DND-41 (cell line): ENCODE data around the gene SELENOH.

ENCODE experiments used
- ATAC-seq: fragments of 200-7000 bp; cut with Tn5 transposase; 3 replicates; pipeline ENCODE4 v1.9.1; 2021; ENCODE audit warnings: low read depth; ENCODE audit not compliant: insufficient read depth
- DNase-seq: peaks from one replicate; pipeline ENCODE4 v3.0.0-alpha.2; 2020
- H2AFZ ChIP-seq: 2 replicates; pipeline ENCODE4 v1.6.0; 2012; ENCODE audit warnings: low read depth, low read length
- H3K27ac ChIP-seq: 2 replicates; pipeline ENCODE4 v1.5.1; 2012; ENCODE audit warnings: low read length, inconsistent platforms
- H3K27me3 ChIP-seq: fragments of 200-600 bp; sonication (generic); 2 replicates; pipeline ENCODE4 v1.6.0; 2012; ENCODE audit warnings: low read length, mild to moderate bottlenecking, inconsistent platforms; ENCODE audit not compliant: insufficient read depth, poor library complexity
- H3K36me3 ChIP-seq: 2 replicates; pipeline ENCODE4 v1.5.1; 2012; ENCODE audit warnings: low read length, inconsistent platforms; ENCODE audit not compliant: insufficient read depth
- H3K4me1 ChIP-seq: 2 replicates; pipeline ENCODE4 v1.5.1; 2012; ENCODE audit warnings: mild to moderate bottlenecking, low read length; ENCODE audit not compliant: insufficient read depth
- H3K4me2 ChIP-seq: 2 replicates; pipeline ENCODE4 v1.6.0; 2012; ENCODE audit warnings: mild to moderate bottlenecking, moderate library complexity, low read length, inconsistent platforms; ENCODE audit not compliant: insufficient read depth
- H3K4me3 ChIP-seq, 2 experiments: fragments of 200-600 bp in 1 of 2; shearing (Covaris generic) in 1 of 2; 2 replicates each; pipeline ENCODE4 v1.5.1; 2012 to 2016; ENCODE audit warnings: inconsistent platforms in 2 of 2, low read length in 2 of 2, mild to moderate bottlenecking in 2 of 2, low read depth in 1 of 2, moderate library complexity in 1 of 2
- H3K79me2 ChIP-seq: 2 replicates; pipeline ENCODE4 v1.6.0; 2012; ENCODE audit warnings: low read length, inconsistent platforms; ENCODE audit not compliant: insufficient read depth
- H3K9ac ChIP-seq: 2 replicates; pipeline ENCODE4 v1.6.0; 2012; ENCODE audit warnings: low read depth, mild to moderate bottlenecking, inconsistent platforms, low read length, moderate library complexity
- H3K9me3 ChIP-seq: 2 replicates; pipeline ENCODE4 v1.5.1; 2012; ENCODE audit warnings: low read length, moderate library complexity, mild to moderate bottlenecking, inconsistent platforms; ENCODE audit not compliant: insufficient read depth, severe bottlenecking
- H4K20me1 ChIP-seq: 2 replicates; pipeline ENCODE4 v1.6.0; 2012; ENCODE audit warnings: low read length; ENCODE audit not compliant: insufficient read depth
- EZH2 ChIP-seq: IDR thresholded peaks from 3 replicates; pipeline ENCODE4 v1.6.1; 2012; ENCODE audit warnings: borderline replicate concordance, low read depth, mild to moderate bottlenecking, moderate library complexity, low read length, inconsistent platforms; ENCODE audit not compliant: severe bottlenecking
- TF ChIP-seq, protein P1 (sequence below): IDR thresholded peaks from 2 replicates; pipeline ENCODE4 v1.5.1; 2012; ENCODE audit warnings: borderline replicate concordance, low read length, moderate library complexity, mild to moderate bottlenecking; ENCODE audit not compliant: poor library complexity, severe bottlenecking; ENCODE audit errors: extremely low read depth

Gene SELENOH

DNA sequence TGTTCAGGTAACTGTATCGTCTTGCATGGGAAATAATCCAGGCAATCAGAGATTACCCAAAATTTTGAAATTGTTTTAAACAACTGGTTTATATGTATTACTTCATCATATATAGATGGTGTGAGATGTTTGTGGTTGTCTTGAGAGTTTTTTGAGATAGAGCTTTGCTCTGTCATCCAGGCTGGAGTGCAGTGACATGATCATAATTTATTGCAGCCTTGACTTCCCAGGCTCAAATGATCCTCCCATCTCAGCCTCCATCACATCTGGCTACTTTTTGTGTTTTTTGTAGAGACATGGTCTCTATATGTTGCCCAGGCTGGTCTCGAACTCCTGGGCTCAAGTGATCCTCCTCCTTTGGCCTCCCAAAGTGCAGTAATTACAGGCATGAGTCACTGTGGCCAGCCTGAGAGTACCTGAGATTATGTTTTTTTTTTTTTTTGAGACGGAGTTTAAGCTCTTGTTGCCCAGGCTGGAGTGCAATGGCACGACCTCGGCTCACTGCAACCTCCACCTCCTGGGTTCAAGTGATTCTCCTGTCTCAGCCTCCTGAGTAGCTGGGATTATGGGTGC is 31.8 kb downstream of the SELENOH start:
- Histone ChIP-seq H3K9ac (no peak overlapping the region), H3K4me1 (peaks cover 18% of the 10 kb centered on the region), H3K27ac (no peak overlapping the region), H3K9me3 (no peaks in the 10 kb centered on the region), H4K20me1 (no peaks in the 10 kb centered on the region), H3K4me3 (no peak overlapping the region), H3K27me3 (no peaks in the 10 kb centered on the region), H3K79me2 (peaks cover 38% of the 10 kb centered on the region; the same call in 1 of the 2 replicates), H3K4me2 (no peak overlapping the region), H2AFZ (no peak overlapping the region), H3K36me3 (no peaks in the 10 kb centered on the region)
- no peak for TF ChIP-seq EZH2
- TF ChIP-seq, protein P1, sequence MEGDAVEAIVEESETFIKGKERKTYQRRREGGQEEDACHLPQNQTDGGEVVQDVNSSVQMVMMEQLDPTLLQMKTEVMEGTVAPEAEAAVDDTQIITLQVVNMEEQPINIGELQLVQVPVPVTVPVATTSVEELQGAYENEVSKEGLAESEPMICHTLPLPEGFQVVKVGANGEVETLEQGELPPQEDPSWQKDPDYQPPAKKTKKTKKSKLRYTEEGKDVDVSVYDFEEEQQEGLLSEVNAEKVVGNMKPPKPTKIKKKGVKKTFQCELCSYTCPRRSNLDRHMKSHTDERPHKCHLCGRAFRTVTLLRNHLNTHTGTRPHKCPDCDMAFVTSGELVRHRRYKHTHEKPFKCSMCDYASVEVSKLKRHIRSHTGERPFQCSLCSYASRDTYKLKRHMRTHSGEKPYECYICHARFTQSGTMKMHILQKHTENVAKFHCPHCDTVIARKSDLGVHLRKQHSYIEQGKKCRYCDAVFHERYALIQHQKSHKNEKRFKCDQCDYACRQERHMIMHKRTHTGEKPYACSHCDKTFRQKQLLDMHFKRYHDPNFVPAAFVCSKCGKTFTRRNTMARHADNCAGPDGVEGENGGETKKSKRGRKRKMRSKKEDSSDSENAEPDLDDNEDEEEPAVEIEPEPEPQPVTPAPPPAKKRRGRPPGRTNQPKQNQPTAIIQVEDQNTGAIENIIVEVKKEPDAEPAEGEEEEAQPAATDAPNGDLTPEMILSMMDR: no peak
- no peak for ATAC-seq
- DNase-seq: no peak

DNA sequence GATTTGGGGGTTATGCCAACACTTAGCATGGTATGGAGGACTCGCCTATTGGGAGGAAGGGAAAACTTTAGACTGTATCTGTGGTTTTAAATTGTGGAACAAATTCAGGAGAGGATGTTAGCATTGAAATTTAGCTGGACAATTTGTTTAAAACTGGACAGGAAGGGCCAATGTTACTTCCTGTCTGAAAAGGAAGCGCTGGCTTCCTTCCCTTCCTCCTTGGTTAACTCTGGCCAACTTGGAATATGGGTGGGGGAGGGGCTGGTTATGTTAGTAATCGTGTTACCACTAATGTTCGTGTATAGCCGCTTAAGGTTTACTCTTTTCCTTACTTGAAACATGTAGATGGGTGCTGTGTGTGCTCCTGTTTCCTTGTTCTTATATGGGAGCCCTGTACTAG is 34.2 kb downstream of the SELENOH start:
- H3K4me2 ChIP-seq: no peak overlapping the region
- no peaks in the 10 kb centered on the region for H3K36me3 ChIP-seq
- H3K4me1 ChIP-seq: peaks cover 34% of the 10 kb centered on the region
- H3K79me2 ChIP-seq: peaks cover 35% of the 10 kb centered on the region; the same call in 1 of the 2 replicates
- ATAC-seq (no peak), DNase-seq (no peak)
- H3K27me3 ChIP-seq: no peaks in the 10 kb centered on the region
- no peak overlapping the region for H3K27ac ChIP-seq
- no peak overlapping the region for H3K9ac ChIP-seq
- no peak overlapping the region for H3K4me3 ChIP-seq
- TF ChIP-seq, protein P1: no peak
- TF ChIP-seq EZH2: no peak
- H4K20me1 ChIP-seq: no peaks in the 10 kb centered on the region
- H2AFZ ChIP-seq: no peak overlapping the region
- H3K9me3 ChIP-seq: no peaks in the 10 kb centered on the region

DNA sequence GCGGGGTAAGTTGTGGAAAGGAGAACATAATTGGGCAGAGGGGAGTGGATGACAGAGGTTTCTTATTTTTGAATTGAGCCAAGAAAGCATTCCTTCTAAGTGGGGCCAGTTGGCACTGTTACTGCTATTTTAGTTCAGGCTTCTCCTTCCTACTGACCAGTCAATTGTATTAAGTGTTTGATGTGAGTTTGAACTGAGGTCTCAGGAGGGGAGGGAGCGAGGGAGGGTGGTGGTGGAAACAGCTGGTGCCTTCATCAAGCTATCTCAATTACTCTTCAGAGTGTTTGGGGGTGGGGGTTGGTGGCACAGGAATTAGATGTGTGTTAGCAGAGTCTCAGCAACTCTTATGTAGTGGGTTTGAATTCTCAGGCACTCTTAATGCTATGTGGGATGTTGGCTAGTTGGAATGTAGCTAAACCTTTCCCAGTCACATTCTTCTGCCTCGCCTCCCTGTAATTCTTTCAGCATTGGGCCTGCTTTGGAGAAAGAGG is 34.8 kb downstream of the SELENOH start:
- no peak overlapping the region for H3K27ac ChIP-seq
- H3K4me2 ChIP-seq: no peak overlapping the region
- no peaks in the 10 kb centered on the region for H3K9me3 ChIP-seq
- no peak overlapping the region for H2AFZ ChIP-seq
- no peak overlapping the region for H3K4me3 ChIP-seq
- H3K4me1 ChIP-seq: peaks cover 34% of the 10 kb centered on the region
- DNase-seq (no peak), ATAC-seq (no peak)
- H3K9ac ChIP-seq: no peak overlapping the region
- TF ChIP-seq, protein P1: no peak
- TF ChIP-seq EZH2: no peak
- H3K36me3 ChIP-seq: no peaks in the 10 kb centered on the region
- H4K20me1 ChIP-seq: no peaks in the 10 kb centered on the region
- H3K27me3 ChIP-seq: no peaks in the 10 kb centered on the region
- peaks cover 36% of the 10 kb centered on the region; the same call in 1 of the 2 replicates for H3K79me2 ChIP-seq

DNA sequence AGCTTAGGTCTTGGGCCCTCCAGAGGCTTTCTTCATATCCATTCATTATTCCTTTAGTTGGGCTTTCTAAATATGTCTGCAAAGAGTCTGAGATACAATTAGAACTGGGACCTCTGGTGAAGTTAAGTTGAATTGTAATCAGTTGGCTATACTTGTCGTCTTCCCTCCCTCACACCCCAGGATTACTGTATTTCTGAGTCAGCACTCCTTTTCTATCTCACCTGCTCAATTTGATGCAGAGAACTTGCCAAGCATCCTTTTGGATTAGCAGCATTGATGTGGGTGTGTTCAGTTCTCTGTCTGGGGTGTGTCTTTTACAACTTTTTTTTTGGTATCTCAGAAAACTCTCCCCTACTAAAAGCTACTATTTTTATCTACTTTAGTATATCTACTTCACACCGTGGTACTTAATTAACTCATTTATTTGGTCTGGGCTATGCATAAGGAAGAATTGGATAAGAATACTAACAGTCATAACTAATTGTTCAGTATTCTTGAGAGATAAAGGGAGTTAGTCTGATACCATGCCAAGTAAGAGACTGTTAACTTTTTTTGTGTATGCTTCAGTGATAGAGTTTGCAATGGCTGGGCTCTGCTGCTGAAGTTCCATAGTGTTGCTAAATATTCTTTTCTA is 35.4 kb downstream of the SELENOH start:
- no peak overlapping the region for H3K4me3 ChIP-seq
- no peaks in the 10 kb centered on the region for H3K27me3 ChIP-seq
- DNase-seq (no peak), ATAC-seq (no peak)
- no peaks in the 10 kb centered on the region for H3K9me3 ChIP-seq
- no peak overlapping the region for H3K27ac ChIP-seq
- no peak overlapping the region for H3K4me2 ChIP-seq
- no peak overlapping the region for H3K9ac ChIP-seq
- H4K20me1 ChIP-seq: no peaks in the 10 kb centered on the region
- H2AFZ ChIP-seq: no peak overlapping the region
- TF ChIP-seq, protein P1: no peak
- TF ChIP-seq EZH2: no peak
- no peaks in the 10 kb centered on the region for H3K36me3 ChIP-seq
- H3K4me1 ChIP-seq: peaks cover 34% of the 10 kb centered on the region
- H3K79me2 ChIP-seq: peaks cover 41% of the 10 kb centered on the region; the same call in 1 of the 2 replicates
